Suppressor macrophage treated with lipopolysaccharide for 4 hours (primary cell): ENCODE data around the gene RBFOX2.

Source experiments
- DNase-seq: peaks from one replicate; pipeline ENCODE4 v3.0.0-alpha.2; 2020

Gene RBFOX2

GRCh38 chr22:35921044-35921443 is 107.6 kb downstream of the RBFOX2 start:
- no peak for DNase-seq

GRCh38 chr22:35919002-35919542 is 109.6 kb downstream of the RBFOX2 start:
- DNase-seq, result no peak

GRCh38 chr22:35918456-35918855 is 110.2 kb downstream of the RBFOX2 start:
- no peak for DNase-seq

GRCh38 chr22:35917651-35918050 is 111.0 kb downstream of the RBFOX2 start:
- DNase-seq, result no peak

GRCh38 chr22:35915477-35916013 is 113.1 kb downstream of the RBFOX2 start:
- no peak for DNase-seq

- peak; percentile 79 for DNase-seq
Observed at GRCh38 chr22:35914665-35915476, 113.8 kb downstream of the RBFOX2 start.

GRCh38 chr22:35914357-35914664 is 114.3 kb downstream of the RBFOX2 start:
- DNase-seq, result no peak

- DNase-seq, result no peak
Observed at GRCh38 chr22:35913925-35914324, 114.7 kb downstream of the RBFOX2 start.

GRCh38 chr22:35912658-35913057 is 116.0 kb downstream of the RBFOX2 start:
- DNase-seq, result peak; percentile 58

GRCh38 chr22:35911877-35912276 is 116.7 kb downstream of the RBFOX2 start:
- no peak for DNase-seq

- no peak for DNase-seq
Observed at GRCh38 chr22:35910926-35911325, 117.7 kb downstream of the RBFOX2 start.

GRCh38 chr22:35910003-35910769 is 118.4 kb downstream of the RBFOX2 start:
- DNase-seq, result peak; percentile 40

- DNase-seq, result no peak
Observed at GRCh38 chr22:35905894-35906293, 122.7 kb downstream of the RBFOX2 start.

- DNase-seq, result no peak
Observed at GRCh38 chr22:35904752-35905151, 123.9 kb downstream of the RBFOX2 start.

GRCh38 chr22:35904336-35904692 is 124.3 kb downstream of the RBFOX2 start:
- no peak for DNase-seq

- DNase-seq, result no peak
Observed at GRCh38 chr22:35903571-35904335, 124.9 kb downstream of the RBFOX2 start.

- DNase-seq, result no peak
Observed at GRCh38 chr22:35900483-35901168, 128.0 kb downstream of the RBFOX2 start.

- no peak for DNase-seq
Observed at GRCh38 chr22:35899736-35900135, 128.9 kb downstream of the RBFOX2 start.

- no peak for DNase-seq
Observed at GRCh38 chr22:35896111-35896705, 132.4 kb downstream of the RBFOX2 start.

- DNase-seq, result no peak
Observed at GRCh38 chr22:35894937-35895708, 133.5 kb downstream of the RBFOX2 start.

- no peak for DNase-seq
Observed at GRCh38 chr22:35894464-35894878, 134.2 kb downstream of the RBFOX2 start.
